ENCODE measurements around the gene CLCA1.

GRCh38 chr1:86471291-86471690 is 2.6 kb downstream of the CLCA1 start:
- no peak for TF ChIP-seq CTCF (IDR thresholded peaks at IDR 0.05; ENCODE audit: insufficient read depth, low read depth, low read length)
- TF ChIP-seq EZH2 (IDR thresholded peaks at IDR 0.05; ENCODE audit: insufficient read depth, low read length), result no peak

Data from astrocyte (in vitro differentiated cells and primary cell).